SK-N-SH treated with all-trans-retinoic acid at 6 μM for 48 hours (cell line): ENCODE results near the gene ARHGAP26.

Experiments
- ATAC-seq: fragments of 200-7000 bp; cut with Tn5 transposase; 3 replicates; pipeline ENCODE4 v1.9.1; 2020; ENCODE audit warnings: mild to moderate bottlenecking, moderate library complexity
- ARNTL ChIP-seq: fragments of 450-650 bp; formaldehyde crosslinking; IDR thresholded peaks from 2 replicates; pipeline ENCODE4 v1.5.0; 2020; ENCODE audit warnings: low read depth, mild to moderate bottlenecking, moderate library complexity, borderline replicate concordance
- BACH2 ChIP-seq: fragments of 250-450 bp; sonication (Bioruptor Pico); IDR thresholded peaks from 2 replicates; pipeline ENCODE4 v1.9.0; 2021; ENCODE audit warnings: mild to moderate bottlenecking, borderline replicate concordance
- CSDC2 ChIP-seq: fragments of 250-450 bp; sonication (Bioruptor Pico); IDR thresholded peaks from 2 replicates; pipeline ENCODE4 v1.5.0; 2020; ENCODE audit warnings: mild to moderate bottlenecking, moderate library complexity
- ESRRG ChIP-seq: fragments of 250-450 bp; sonication (Bioruptor Pico); IDR thresholded peaks from 2 replicates; pipeline ENCODE4 v1.6.1; 2021; ENCODE audit warnings: mild to moderate bottlenecking
- GLIS3 ChIP-seq: fragments of 250-450 bp; sonication (Bioruptor Pico); IDR thresholded peaks from 2 replicates; pipeline ENCODE4 v1.5.0; 2020; ENCODE audit warnings: mild to moderate bottlenecking, moderate library complexity
- ISL1 ChIP-seq: fragments of 250-450 bp; sonication (Bioruptor Pico); IDR thresholded peaks from 2 replicates; pipeline ENCODE4 v2.1.2; 2022; ENCODE audit warnings: mild to moderate bottlenecking, moderate library complexity
- OSR1 ChIP-seq: fragments of 250-450 bp; sonication (Bioruptor Pico); IDR thresholded peaks from 2 replicates; pipeline ENCODE4 v1.8.0; 2022; ENCODE audit warnings: moderate library complexity, mild to moderate bottlenecking, inconsistent platforms
- PPARA ChIP-seq: fragments of 250-450 bp; sonication (Bioruptor Pico); IDR thresholded peaks from 2 replicates; pipeline ENCODE4 v1.5.0; 2020; ENCODE audit warnings: mild to moderate bottlenecking, borderline replicate concordance
- SNAI2 ChIP-seq: fragments of 250-450 bp; sonication (Bioruptor Pico); IDR thresholded peaks from 2 replicates; pipeline ENCODE4 v1.5.0; 2020; ENCODE audit warnings: mild to moderate bottlenecking, moderate library complexity
- TCF4 ChIP-seq: fragments of 250-450 bp; sonication (Bioruptor Pico); IDR thresholded peaks from 2 replicates; pipeline ENCODE4 v1.8.0; 2021; ENCODE audit warnings: mild to moderate bottlenecking, moderate library complexity, borderline replicate concordance
- TOX ChIP-seq: fragments of 250-450 bp; sonication (Bioruptor Pico); IDR thresholded peaks from 2 replicates; pipeline ENCODE4 v1.8.0; 2021; ENCODE audit warnings: mild to moderate bottlenecking, moderate library complexity, borderline replicate concordance
- ZC3H10 ChIP-seq: fragments of 250-450 bp; sonication (Bioruptor Pico); IDR thresholded peaks from 2 replicates; pipeline ENCODE4 v1.5.1; 2021; ENCODE audit warnings: mild to moderate bottlenecking, moderate library complexity
- ZFP3 ChIP-seq: fragments of 250-450 bp; sonication (Bioruptor Pico); IDR thresholded peaks from 2 replicates; pipeline ENCODE4 v1.5.0; 2020; ENCODE audit warnings: mild to moderate bottlenecking, moderate library complexity
- ZFP30 ChIP-seq: fragments of 450-650 bp; formaldehyde crosslinking; IDR thresholded peaks from 2 replicates; pipeline ENCODE4 v1.5.0; 2022; ENCODE audit warnings: mild to moderate bottlenecking, moderate library complexity
- ZNF565 ChIP-seq: fragments of 450-650 bp; formaldehyde crosslinking; conservative IDR thresholded peaks from 2 replicates; pipeline ENCODE4 v1.5.0; 2020; ENCODE audit warnings: low read depth, mild to moderate bottlenecking, moderate library complexity
- ZNF70 ChIP-seq: fragments of 450-650 bp; formaldehyde crosslinking; IDR thresholded peaks from 2 replicates; pipeline ENCODE4 v1.5.0; 2020; ENCODE audit warnings: mild to moderate bottlenecking, moderate library complexity
- ZNF8 ChIP-seq: fragments of 450-650 bp; formaldehyde crosslinking; IDR thresholded peaks from 2 replicates; pipeline ENCODE4 v1.5.0; 2020; ENCODE audit warnings: mild to moderate bottlenecking, moderate library complexity
- TF ChIP-seq, protein P1 (sequence below): fragments of 250-450 bp; sonication (Bioruptor Pico); IDR thresholded peaks from 2 replicates; pipeline ENCODE4 v1.8.0; 2020; ENCODE audit warnings: mild to moderate bottlenecking, moderate library complexity, borderline replicate concordance
- TF ChIP-seq, protein P2 (sequence below): fragments of 250-450 bp; sonication (Bioruptor Pico); IDR thresholded peaks from 2 replicates; pipeline ENCODE4 v1.8.0; 2021; ENCODE audit warnings: low read depth, mild to moderate bottlenecking, moderate library complexity, borderline replicate concordance
- TF ChIP-seq, protein P3 (sequence below): fragments of 250-450 bp; sonication (Bioruptor Pico); IDR thresholded peaks from 2 replicates; pipeline ENCODE4 v1.5.1; 2021; ENCODE audit warnings: mild to moderate bottlenecking, moderate library complexity
- TF ChIP-seq, protein P4 (sequence below): fragments of 250-450 bp; sonication (Bioruptor Pico); IDR thresholded peaks from 2 replicates; pipeline ENCODE4 v1.5.0; 2020; ENCODE audit warnings: mild to moderate bottlenecking, moderate library complexity

The ARHGAP26 gene

DNA sequence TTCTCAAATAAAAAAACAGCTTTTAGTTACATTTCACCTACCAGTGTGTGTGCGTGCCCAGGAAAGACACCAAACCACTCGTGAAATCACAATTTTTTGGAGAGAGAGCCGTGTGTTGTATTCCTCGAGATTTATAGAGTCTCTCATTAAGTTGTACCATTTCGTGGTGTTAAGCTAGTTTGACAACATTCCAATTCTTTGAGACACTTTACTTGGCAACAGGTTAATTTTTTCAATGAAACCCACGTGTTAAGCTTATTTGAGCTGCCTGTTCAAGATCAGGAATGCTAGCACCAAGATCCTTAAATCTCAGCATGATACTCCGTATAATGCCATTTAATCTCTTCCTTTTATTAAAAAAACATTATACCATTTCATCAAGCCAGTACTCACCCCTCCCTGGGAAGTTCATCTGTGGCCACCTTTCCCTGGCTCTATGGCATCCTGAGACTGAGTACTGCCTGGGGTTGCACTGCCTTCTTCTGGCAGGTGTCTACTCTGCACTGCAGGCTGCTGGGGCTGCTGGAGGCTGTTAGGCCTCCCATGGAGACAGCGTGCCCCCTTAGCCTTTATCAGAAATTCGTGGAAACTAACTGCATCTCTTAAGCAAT, 143.7 kb downstream of the ARHGAP26 start:
- ATAC-seq: peak; percentile 39; the same call in 2 of the 3 replicates
- TF ChIP-seq ISL1 (CRISPR knock-in tag): no peak
- no peak for TF ChIP-seq CSDC2 (CRISPR knock-in tag)
- TF ChIP-seq, protein P1, sequence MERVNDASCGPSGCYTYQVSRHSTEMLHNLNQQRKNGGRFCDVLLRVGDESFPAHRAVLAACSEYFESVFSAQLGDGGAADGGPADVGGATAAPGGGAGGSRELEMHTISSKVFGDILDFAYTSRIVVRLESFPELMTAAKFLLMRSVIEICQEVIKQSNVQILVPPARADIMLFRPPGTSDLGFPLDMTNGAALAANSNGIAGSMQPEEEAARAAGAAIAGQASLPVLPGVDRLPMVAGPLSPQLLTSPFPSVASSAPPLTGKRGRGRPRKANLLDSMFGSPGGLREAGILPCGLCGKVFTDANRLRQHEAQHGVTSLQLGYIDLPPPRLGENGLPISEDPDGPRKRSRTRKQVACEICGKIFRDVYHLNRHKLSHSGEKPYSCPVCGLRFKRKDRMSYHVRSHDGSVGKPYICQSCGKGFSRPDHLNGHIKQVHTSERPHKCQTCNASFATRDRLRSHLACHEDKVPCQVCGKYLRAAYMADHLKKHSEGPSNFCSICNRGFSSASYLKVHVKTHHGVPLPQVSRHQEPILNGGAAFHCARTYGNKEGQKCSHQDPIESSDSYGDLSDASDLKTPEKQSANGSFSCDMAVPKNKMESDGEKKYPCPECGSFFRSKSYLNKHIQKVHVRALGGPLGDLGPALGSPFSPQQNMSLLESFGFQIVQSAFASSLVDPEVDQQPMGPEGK: no peak
- no peak for TF ChIP-seq TOX (CRISPR knock-in tag)
- no peak for TF ChIP-seq GLIS3 (CRISPR knock-in tag)
- no peak for TF ChIP-seq SNAI2 (CRISPR knock-in tag)
- TF ChIP-seq, protein P2, sequence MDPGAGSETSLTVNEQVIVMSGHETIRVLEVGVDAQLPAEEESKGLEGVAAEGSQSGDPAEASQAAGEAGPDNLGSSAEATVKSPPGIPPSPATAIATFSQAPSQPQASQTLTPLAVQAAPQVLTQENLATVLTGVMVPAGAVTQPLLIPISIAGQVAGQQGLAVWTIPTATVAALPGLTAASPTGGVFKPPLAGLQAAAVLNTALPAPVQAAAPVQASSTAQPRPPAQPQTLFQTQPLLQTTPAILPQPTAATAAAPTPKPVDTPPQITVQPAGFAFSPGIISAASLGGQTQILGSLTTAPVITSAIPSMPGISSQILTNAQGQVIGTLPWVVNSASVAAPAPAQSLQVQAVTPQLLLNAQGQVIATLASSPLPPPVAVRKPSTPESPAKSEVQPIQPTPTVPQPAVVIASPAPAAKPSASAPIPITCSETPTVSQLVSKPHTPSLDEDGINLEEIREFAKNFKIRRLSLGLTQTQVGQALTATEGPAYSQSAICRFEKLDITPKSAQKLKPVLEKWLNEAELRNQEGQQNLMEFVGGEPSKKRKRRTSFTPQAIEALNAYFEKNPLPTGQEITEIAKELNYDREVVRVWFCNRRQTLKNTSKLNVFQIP: no peak
- TF ChIP-seq OSR1: no peak
- no peak for TF ChIP-seq TCF4 (CRISPR knock-in tag)
- TF ChIP-seq ZNF70 (CRISPR knock-in tag): no peak
- no peak for TF ChIP-seq ESRRG (CRISPR knock-in tag)
- no peak for TF ChIP-seq PPARA
- TF ChIP-seq ZNF8: no peak
- TF ChIP-seq, protein P3, sequence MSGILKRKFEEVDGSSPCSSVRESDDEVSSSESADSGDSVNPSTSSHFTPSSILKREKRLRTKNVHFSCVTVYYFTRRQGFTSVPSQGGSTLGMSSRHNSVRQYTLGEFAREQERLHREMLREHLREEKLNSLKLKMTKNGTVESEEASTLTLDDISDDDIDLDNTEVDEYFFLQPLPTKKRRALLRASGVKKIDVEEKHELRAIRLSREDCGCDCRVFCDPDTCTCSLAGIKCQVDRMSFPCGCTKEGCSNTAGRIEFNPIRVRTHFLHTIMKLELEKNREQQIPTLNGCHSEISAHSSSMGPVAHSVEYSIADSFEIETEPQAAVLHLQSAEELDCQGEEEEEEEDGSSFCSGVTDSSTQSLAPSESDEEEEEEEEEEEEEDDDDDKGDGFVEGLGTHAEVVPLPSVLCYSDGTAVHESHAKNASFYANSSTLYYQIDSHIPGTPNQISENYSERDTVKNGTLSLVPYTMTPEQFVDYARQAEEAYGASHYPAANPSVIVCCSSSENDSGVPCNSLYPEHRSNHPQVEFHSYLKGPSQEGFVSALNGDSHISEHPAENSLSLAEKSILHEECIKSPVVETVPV (CRISPR knock-in tag): no peak
- no peak for TF ChIP-seq ZNF565
- TF ChIP-seq, protein P4, sequence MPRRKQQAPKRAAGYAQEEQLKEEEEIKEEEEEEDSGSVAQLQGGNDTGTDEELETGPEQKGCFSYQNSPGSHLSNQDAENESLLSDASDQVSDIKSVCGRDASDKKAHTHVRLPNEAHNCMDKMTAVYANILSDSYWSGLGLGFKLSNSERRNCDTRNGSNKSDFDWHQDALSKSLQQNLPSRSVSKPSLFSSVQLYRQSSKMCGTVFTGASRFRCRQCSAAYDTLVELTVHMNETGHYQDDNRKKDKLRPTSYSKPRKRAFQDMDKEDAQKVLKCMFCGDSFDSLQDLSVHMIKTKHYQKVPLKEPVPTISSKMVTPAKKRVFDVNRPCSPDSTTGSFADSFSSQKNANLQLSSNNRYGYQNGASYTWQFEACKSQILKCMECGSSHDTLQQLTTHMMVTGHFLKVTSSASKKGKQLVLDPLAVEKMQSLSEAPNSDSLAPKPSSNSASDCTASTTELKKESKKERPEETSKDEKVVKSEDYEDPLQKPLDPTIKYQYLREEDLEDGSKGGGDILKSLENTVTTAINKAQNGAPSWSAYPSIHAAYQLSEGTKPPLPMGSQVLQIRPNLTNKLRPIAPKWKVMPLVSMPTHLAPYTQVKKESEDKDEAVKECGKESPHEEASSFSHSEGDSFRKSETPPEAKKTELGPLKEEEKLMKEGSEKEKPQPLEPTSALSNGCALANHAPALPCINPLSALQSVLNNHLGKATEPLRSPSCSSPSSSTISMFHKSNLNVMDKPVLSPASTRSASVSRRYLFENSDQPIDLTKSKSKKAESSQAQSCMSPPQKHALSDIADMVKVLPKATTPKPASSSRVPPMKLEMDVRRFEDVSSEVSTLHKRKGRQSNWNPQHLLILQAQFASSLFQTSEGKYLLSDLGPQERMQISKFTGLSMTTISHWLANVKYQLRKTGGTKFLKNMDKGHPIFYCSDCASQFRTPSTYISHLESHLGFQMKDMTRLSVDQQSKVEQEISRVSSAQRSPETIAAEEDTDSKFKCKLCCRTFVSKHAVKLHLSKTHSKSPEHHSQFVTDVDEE (CRISPR knock-in tag): no peak

DNA sequence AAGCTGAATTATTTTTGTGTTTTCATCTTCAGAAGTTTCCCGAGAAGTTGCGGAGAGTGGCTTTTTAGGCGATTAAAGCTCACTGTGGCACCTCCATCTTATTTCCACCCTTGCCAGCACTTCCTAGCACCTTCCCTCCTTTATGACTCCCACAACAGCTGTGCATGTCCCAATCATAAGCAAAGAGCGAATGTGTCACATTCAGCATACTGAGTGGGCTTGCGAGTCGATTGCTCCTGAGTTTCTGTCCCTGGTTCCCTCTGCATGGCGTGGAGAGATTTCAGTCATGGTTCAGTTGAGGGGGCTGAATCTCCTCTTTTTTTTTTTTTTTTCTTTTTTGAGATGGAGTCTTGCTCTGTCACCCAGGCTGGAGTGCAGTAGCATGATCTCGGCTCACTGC, 144.9 kb downstream of the ARHGAP26 start:
- no peak for TF ChIP-seq GLIS3 (CRISPR knock-in tag)
- TF ChIP-seq ARNTL: no peak
- TF ChIP-seq, protein P4 (CRISPR knock-in tag): no peak
- no peak for TF ChIP-seq PPARA
- no peak for TF ChIP-seq ZFP30 (CRISPR knock-in tag)
- no peak for ATAC-seq

DNA sequence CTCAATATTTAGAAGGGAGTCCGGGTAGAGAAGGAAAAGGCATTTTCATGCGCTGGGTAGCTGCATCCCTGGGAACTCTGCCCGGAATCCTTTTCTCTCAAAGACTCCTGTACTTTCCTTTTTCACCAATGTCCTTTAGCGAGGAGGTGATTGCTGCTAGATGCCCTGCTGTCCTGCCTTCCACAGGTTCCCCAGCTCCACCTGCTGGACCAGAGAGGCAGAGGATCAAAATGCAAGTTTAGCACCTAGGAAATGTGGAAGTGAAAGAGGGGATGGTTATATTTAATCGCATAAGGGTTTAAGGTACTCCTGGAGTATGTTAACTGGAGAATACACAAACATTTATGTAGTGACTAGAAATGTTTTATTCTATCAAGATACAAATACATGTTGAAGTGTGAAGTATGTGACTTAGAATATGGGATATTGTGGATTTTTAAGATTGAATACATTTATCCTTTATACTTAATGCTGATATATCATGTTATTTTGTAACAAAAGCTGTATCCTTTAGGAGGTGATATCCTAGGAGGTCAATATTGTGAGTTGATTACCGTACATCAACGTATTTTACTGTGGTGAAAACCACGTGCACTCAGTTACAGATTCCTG, 145.7 kb downstream of the ARHGAP26 start:
- TF ChIP-seq BACH2 (no peak), ZNF8 (no peak), PPARA (no peak), ESRRG (CRISPR knock-in tag) (no peak), ZC3H10 (no peak), OSR1 (no peak), TCF4 (CRISPR knock-in tag) (no peak), ZFP3 (CRISPR knock-in tag) (no peak)
- TF ChIP-seq, protein P3 (CRISPR knock-in tag): no peak
- TF ChIP-seq, protein P2: no peak
- TF ChIP-seq, protein P1: no peak

More for the DNA sequence above, 145.7 kb downstream of the ARHGAP26 start:
- ATAC-seq: peak; percentile 75
